ENCODE data around the gene PPP1R12A.
A peak's percentile ranks its signal among the peaks of the same experiment; 100 is the strongest.
"Not testable (repeated sequence)": the region's sequence is repeated elsewhere in the genome, so short reads cannot be mapped to it uniquely, and the experiment has no call there.

The PPP1R12A gene

GRCh38 chr12:79935021-79935623, at the start of gene PPP1R12A:
PPP1R12A (minus strand) TSS chr12:79935097; CDS start chr12:79934931, 166 bp downstream.
- peak; percentile 81 to 87 for DNase-seq (ENCODE audit: low read depth in 2 of 2)

GRCh38 chr12:79983986-79984620, 49.2 kb upstream of the PPP1R12A start:
- no peak for DNase-seq (ENCODE audit: low read depth in 2 of 2)

DNA sequence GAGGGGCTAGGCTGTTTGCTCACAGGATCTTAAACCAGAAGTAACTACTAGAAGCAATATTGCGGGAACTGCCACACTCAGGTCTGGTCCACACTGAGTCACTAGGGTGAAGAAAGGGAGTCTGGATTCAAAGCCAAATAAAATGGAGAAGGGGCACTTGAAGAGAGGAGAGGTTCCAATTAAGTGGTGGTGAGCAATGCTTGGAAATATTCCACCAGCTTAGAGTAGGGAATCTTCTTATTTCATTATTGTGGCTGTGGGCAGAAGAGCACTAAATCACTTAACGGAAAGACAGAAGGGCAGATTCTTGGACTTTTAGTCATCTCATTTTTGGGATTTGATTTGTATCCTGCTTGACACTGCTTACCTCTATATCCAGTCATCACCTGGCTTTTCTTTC, 48.6 kb upstream of the PPP1R12A start:
- DNase-seq (ENCODE audit: low read depth in 2 of 2) = no peak

DNA sequence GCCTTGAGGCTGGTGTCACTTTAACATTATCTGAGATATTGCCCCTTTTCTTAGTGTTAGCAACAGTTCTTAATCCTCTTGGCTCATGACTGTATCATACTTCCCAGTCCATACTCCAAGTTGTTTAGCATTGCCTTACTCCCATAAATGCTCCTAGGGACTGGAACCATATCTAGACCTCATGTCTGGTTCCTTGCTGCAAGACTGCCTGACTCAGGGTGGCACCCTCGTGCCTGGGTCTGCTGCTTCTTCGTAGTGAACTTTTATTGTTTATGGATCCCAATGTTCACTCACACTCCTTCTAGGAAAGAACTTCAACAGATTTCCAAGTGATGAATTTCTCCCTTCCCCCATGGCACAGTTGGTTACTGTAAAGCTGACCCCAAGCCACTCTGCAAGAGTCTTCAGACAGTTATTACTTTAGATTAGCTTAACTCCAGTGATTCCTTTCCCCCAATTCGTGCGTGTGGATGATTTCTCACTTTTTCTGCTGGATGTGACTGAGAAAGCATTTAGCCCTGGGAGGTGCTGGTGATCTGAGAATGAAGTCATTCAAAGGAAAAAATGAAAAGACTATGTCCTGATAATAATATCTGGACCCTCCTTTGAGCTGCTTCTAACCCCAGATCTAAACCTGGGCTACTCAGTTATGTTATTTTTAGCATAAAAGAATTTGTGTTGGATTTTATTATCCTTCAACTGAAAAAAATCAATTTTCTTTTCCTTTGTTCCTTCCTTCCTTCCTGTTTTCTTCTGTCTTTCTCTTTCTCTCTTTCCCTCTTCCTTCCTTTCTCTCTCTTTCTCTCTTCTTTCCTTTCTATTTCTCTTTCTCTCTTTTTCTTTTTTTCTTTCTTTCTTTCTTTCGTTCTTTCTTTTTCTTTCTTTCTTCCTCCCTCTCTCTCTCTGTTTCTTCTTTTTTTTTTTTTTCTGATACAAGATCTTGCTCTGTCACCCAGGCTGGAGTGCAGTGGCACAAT, 47.5 kb upstream of the PPP1R12A start:
- DNase-seq (ENCODE audit: low read depth in 2 of 2) = no peak

DNA sequence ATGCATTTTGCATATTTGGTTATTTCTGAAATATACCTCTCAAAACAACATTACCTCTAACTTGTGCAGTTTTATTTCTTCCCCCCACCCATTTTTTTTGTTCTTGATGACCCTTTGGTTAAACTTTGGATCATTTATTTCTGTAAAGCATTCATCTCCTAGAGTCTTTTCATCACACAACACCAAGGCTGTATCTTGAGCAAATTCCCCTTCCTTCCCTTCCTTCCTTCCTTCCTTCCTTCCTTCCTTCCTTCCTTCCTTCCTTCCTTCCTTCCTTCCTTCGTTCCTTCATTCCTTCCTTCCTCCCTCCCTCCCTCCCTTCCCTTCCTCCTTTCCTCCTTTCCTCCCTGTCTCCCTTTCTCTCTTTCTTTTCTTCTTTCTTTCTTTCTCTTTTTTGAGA, 43.8 kb upstream of the PPP1R12A start:
- DNase-seq (ENCODE audit: low read depth in 2 of 2) = no peak

GRCh38 chr12:79977856-79978460, 43.1 kb upstream of the PPP1R12A start:
- DNase-seq (ENCODE audit: low read depth in 2 of 2) = not testable (repeated sequence)

DNA sequence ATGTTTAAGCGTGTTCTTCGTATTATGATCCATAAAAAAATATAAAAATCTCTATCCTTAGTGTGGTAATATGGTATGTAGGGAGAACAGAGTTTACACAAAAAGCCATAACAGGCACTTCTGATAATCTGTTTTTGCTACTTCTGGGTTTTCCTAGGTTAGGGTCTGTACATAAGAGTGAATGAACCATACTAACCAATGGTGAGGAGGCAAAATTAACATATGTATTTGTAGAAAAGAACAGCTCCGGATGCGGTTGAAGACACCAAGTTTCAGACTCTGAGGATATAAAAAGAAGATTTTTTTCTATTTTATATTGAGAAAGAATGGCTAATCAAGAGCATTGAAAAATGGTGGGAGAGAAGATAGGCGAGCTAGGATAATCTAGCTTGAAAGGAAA, 40.2 kb upstream of the PPP1R12A start:
- DNase-seq (ENCODE audit: low read depth in 2 of 2) = no peak

DNA sequence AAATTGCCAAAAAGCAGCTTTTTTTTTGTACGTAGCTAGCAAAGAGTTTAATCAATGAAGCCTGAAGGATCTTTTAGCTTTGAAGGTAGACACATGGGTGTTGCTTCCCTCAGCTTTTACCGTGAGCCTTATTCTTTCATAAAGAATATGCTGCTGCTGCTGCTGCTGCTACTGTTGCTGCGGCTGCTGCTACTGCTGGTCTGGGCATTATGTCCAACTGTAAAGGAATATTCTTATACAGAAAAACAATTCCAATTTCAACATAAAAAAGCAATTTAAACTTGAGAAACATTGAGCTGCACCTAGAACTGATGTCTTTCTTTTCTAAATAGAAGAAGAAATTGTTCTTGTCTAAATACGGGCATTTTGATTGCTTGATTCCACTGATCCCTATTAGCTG, 38.9 kb upstream of the PPP1R12A start:
- DNase-seq (ENCODE audit: low read depth in 2 of 2) = no peak

DNA sequence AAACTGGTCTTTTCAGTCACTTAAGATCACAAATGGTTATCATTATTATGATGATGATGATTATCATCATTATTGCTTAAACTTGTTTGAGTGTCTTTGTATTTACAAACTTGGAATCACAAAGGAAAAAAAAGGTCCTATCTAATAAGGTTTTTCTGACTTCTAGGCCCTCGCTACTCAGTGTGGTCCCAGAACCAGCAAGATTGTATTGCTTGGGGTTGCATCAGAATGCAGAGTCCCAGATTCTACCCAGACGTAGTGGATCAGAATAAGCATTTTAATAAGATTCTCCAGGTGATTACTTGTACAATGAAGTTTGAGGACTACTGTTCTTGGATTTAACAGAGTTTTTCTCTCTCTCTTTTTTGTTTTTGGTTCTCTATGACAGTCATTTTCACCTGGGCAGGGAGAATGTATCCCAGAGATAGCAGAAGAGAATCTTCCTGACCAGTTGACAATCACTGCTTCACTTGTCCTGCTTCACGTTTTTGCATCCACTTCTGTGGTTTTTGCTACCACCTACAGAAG, 29.3 kb upstream of the PPP1R12A start:
- DNase-seq (ENCODE audit: low read depth in 2 of 2) = no peak

DNA sequence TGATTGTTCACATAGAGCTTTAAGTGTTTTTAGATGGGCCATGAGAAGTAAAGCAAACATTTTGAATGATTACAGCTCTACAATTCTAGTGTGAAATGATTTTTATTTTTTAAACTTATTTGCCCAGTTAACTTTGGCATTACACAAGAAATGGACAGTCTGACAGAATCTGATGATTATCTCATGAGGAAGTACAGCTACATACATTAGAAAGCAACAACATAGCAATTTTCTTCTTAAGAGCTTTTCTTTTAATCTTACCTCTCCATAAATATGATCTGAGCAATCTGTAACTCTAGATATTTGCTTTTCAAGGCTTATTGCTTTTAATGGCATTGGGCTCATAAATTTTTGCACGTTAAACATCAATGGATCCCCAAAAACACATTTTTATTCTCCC, 26.5 kb upstream of the PPP1R12A start:
- no peak for DNase-seq (ENCODE audit: low read depth in 2 of 2)

- DNase-seq (ENCODE audit: low read depth in 2 of 2) = no peak
Measured at GRCh38 chr12:79959484-79959883, 24.6 kb upstream of the PPP1R12A start.

DNA sequence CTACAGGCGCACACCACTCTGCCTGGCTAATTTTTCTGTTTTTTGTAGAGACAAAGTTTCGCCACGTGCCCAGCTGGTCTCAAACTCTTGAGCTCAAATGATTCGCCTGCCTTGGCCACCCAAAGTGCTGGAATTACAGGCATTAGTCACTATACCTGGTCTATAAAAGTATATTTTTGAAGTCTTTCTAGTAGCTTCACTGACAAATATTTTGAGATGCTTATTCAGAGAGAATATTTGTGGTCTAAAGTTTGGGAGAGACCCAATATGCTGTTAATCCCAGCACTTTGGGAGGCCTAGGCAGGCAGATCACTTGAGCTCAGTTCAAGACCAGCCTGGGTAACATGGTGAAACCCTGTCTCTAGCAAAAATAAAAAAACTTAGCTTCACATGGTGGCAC, 22.0 kb upstream of the PPP1R12A start:
- DNase-seq (ENCODE audit: low read depth in 2 of 2) = no peak

- no peak for DNase-seq (ENCODE audit: low read depth in 2 of 2)
Measured at GRCh38 chr12:79955561-79955960, 20.7 kb upstream of the PPP1R12A start.

- DNase-seq (ENCODE audit: low read depth in 2 of 2) = no peak
Measured at GRCh38 chr12:79954037-79954610, 19.2 kb upstream of the PPP1R12A start.

DNA sequence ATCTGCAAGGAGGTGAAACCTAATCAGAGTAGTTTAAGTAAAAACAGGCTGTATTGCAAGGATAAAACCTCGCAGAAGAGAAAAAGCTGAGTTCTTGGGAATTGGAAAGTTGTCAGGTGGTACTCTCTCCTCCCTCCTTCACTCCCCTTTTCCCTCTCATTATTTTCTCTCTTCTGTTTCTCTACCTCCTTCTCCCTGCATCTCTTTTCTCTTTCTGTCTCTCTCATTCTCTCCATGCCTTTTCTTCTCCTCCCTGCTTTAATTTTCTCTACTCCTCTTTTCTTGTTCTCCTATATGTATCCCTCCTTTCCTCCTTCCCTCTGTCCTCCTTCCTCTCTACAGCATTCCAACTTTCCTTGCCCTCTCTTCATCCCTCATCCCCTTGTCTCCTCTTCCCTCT, 14.2 kb upstream of the PPP1R12A start:
- no peak for DNase-seq (ENCODE audit: low read depth in 2 of 2)

GRCh38 chr12:79945433-79945832, 10.5 kb upstream of the PPP1R12A start:
- no peak for DNase-seq (ENCODE audit: low read depth in 2 of 2)

DNA sequence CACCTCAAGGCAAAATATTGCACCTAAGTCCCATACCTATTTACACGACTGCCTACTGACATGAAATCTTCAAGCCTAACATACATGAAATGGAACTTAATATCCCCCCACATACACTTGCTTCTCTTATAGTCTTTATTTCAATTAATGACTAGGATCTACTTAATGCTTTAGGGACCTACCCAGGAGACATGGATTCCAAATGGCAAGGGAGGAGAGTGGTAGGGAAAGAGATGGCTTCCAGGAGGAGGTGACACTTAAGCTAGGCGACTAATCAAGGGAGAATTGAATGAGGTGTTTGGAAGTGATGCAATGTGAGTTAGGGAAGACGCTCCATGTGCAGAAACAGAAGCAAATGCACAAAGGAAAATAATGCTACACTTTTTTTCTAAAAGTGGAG, 9.7 kb upstream of the PPP1R12A start:
- no peak for DNase-seq (ENCODE audit: low read depth in 2 of 2)

DNA sequence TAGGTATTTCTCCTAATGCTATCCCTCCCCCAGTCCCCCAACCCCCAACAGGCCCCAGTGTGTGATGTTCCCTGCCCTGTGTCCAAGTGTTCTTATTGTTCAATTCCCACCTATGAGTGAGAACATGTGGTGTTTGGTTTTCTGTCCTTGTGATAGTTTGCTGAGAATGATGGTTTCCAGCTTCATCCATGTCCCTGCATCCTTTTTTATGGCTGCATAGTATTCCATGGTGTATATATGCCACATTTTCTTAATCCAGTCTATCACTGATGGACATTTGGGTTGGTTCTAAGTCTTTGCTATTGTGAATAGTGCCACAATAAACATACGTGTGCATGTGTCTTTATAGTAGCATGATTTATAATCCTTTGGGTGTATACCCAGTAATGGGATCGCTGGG, 7.9 kb upstream of the PPP1R12A start:
- not testable (repeated sequence) for DNase-seq (ENCODE audit: low read depth in 2 of 2)

- DNase-seq (ENCODE audit: low read depth in 2 of 2) = no peak
Measured at GRCh38 chr12:79939728-79940310, 4.9 kb upstream of the PPP1R12A start.

DNA sequence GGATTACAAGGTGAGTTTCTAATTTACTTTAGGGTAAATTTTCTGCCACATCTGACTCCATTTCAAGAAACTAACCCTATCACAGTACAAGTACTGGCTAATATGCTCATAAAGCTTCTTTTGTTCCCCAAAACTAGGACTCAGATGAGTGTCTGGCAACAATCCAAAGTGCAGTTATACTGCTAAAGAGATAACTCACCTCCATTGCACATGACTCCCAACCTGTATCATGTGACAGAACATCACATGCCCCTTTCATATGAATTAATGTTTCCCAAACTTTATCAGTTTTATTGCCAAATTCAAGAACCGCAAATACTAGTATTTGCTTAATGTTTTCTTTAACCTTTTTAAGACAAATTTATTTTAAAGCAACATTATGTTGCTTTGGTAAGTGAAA, 3.9 kb upstream of the PPP1R12A start:
- no peak for DNase-seq (ENCODE audit: low read depth in 2 of 2)

- DNase-seq (ENCODE audit: low read depth in 2 of 2) = no peak
Measured at GRCh38 chr12:79936670-79937069, 1.8 kb upstream of the PPP1R12A start.
